Caco-2 (cell line): ENCODE measurements around the gene HSF5. TPM values are rescaled to one million over a fixed set of nuclear protein-coding genes. Genes with fewer than 3 reads are reported as not detected.

Experiments
- BruUV-seq: library from RNA; stranded (reverse); fragments of 400-500 nt; replicated peaks from 2 replicates; lab custom pipeline; 2021; lab: Mats Ljungman, UMichigan
- CTCF ChIA-PET: fragments of 300-600 bp; sonication (Branson Sonifier 250); formaldehyde crosslinking; loops from one replicate; lab custom pipeline; 2022; ENCODE audit warnings: antibody characterized with exemption; lab: Charles Lee
- POLR2A ChIA-PET: fragments of 300-600 bp; sonication (Branson Sonifier 250); formaldehyde crosslinking; loops from one replicate; lab custom pipeline; 2022; ENCODE audit warnings: antibody characterized with exemption; lab: Charles Lee
- DNase-seq, 2 experiments: peaks; one replicate each; pipeline versions ENCODE4 v3.0.0 to v3.0.0-alpha.2; 2020 to 2022
- H3K27me3 ChIP-seq: replicated peaks from 2 replicates; pipeline ENCODE4 v1.6.0; 2011; ENCODE audit warnings: low read length; ENCODE audit not compliant: control insufficient read depth, insufficient read depth
- H3K36me3 ChIP-seq: 2 replicates; pipeline ENCODE4 v1.5.1; 2011; ENCODE audit warnings: low read length; ENCODE audit not compliant: control insufficient read depth, insufficient read depth
- H3K4me1 ChIP-seq: fragments of 250-450 bp; sonication (Bioruptor Pico); 2 replicates; pipeline ENCODE4 v1.5.1; 2020; ENCODE audit warnings: mild to moderate bottlenecking
- H3K4me3 ChIP-seq: 2 replicates; pipeline ENCODE4 v1.5.1; 2011; ENCODE audit warnings: low read depth, mild to moderate bottlenecking, control low read depth, low read length
- H3K9me3 ChIP-seq: fragments of 250-450 bp; sonication (Bioruptor Pico); 2 replicates; pipeline ENCODE4 v1.5.1; 2020; ENCODE audit warnings: mild to moderate bottlenecking, moderate library complexity
- H3K27ac Mint-ChIP-seq: one replicate; pipeline ENCODE4 v1.8.0; 2022; ENCODE audit warnings: mixed read lengths; ENCODE audit not compliant: unreplicated experiment
- H3K27me3 Mint-ChIP-seq: one replicate; pipeline ENCODE4 v1.8.0; 2022; ENCODE audit warnings: mixed read lengths; ENCODE audit not compliant: insufficient read depth, unreplicated experiment
- H3K36me3 Mint-ChIP-seq: one replicate; pipeline ENCODE4 v1.8.0; 2022; ENCODE audit warnings: mild to moderate bottlenecking, mixed read lengths; ENCODE audit not compliant: insufficient read depth, unreplicated experiment
- H3K4me1 Mint-ChIP-seq: one replicate; pipeline ENCODE4 v1.8.0; 2022; ENCODE audit warnings: low read depth, mixed read lengths; ENCODE audit not compliant: unreplicated experiment
- H3K4me3 Mint-ChIP-seq: one replicate; pipeline ENCODE4 v1.8.0; 2022; ENCODE audit warnings: mild to moderate bottlenecking, moderate library complexity, mixed read lengths; ENCODE audit not compliant: unreplicated experiment
- H3K9me3 Mint-ChIP-seq: one replicate; pipeline ENCODE4 v1.8.0; 2022; ENCODE audit warnings: mixed read lengths; ENCODE audit not compliant: unreplicated experiment
- intact Hi-C: fragments of 100-400 bp; cut with micrococcal nuclease; formaldehyde crosslinking; loops from one replicate; pipeline ENCODE4 v1.10.0; 2022; ENCODE audit not compliant: unreplicated experiment
- total RNA-seq: library from RNA; stranded (reverse); gene quantifications from 2 replicates; pipeline ENCODE4 v1.2.3, GENCODE V29; 2022
- TF ChIP-seq, protein P1 (sequence below), 2 experiments: fragments of 200-600 bp in 1 of 2; IDR thresholded peaks; 1 replicate in 1 of 2; 2 replicates in 1 of 2; pipeline versions ENCODE4 v1.5.1 to v1.8.0; 2011 to 2022; ENCODE audit warnings: antibody characterized with exemption in 1 of 2, control low read depth in 1 of 2, inconsistent platforms in 1 of 2, low read depth in 1 of 2, low read length in 1 of 2, mild to moderate bottlenecking in 1 of 2, moderate library complexity in 1 of 2; ENCODE audit not compliant: insufficient read depth in 1 of 2, severe bottlenecking in 1 of 2, unreplicated experiment in 1 of 2

The HSF5 gene
- total RNA-seq, 1 experiment from 2014 or later, result 0.98 TPM

DNA sequence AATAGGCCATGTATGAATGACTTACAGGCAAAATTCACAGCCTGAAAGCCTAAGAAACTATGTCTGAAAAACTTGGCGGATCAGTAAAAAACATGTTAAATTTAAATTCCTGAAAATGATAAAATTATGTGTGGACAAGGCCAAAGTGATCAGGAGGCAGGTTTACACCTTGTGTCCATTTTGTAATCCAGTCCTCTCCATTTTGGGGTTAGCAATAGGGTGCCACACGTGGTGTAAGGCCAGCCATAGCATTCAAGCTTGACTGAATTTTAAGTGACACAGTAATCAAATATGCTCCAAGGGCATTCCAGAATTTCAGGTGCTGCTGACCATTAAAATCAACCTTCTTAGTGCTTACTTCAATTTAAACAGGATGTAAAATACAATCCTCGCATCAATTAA, 73.6 kb downstream of the HSF5 start:
- Histone ChIP-seq H3K4me3 (peak overlapping the region; percentile 70), H3K9me3 (no peaks in the 10 kb centered on the region), H3K36me3 (no peaks in the 10 kb centered on the region), H3K27me3 (no peaks in the 10 kb centered on the region), H3K4me1 (peaks cover 33% of the 10 kb centered on the region)
- ChIA-PET POLR2A (interaction anchor here (0.5 to 1.7 kb wide), 5 partner anchors 8 to 101 kb away, joined by 3 to 6 read pairs (median 3); no protein-coding TSS in a partner anchor), CTCF (interaction anchor here (0.5 to 2.0 kb wide), 6 partner anchors 24 to 165 kb away, joined by 3 to 14 read pairs (median 5); partner anchors contain the start of gene SUPT4H1)
- no peaks in the 10 kb centered on the region for H3K27me3 Mint-ChIP-seq
- peak overlapping the region; percentile 90 for H3K4me3 Mint-ChIP-seq
- intact Hi-C loops, result no loop called here
- H3K9me3 Mint-ChIP-seq, result no peaks in the 10 kb centered on the region
- peaks cover 74% of the 10 kb centered on the region for H3K36me3 Mint-ChIP-seq
- TF ChIP-seq, protein P1, sequence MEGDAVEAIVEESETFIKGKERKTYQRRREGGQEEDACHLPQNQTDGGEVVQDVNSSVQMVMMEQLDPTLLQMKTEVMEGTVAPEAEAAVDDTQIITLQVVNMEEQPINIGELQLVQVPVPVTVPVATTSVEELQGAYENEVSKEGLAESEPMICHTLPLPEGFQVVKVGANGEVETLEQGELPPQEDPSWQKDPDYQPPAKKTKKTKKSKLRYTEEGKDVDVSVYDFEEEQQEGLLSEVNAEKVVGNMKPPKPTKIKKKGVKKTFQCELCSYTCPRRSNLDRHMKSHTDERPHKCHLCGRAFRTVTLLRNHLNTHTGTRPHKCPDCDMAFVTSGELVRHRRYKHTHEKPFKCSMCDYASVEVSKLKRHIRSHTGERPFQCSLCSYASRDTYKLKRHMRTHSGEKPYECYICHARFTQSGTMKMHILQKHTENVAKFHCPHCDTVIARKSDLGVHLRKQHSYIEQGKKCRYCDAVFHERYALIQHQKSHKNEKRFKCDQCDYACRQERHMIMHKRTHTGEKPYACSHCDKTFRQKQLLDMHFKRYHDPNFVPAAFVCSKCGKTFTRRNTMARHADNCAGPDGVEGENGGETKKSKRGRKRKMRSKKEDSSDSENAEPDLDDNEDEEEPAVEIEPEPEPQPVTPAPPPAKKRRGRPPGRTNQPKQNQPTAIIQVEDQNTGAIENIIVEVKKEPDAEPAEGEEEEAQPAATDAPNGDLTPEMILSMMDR (IDR thresholded peaks at IDR 0.05; ENCODE audit: insufficient read depth in 1 of 2, low read depth in 1 of 2, low read length in 1 of 2, severe bottlenecking in 1 of 2, unreplicated experiment in 1 of 2), result no peak
- H3K27ac Mint-ChIP-seq, result peak overlapping the region; percentile 69
- BruUV-seq, result no TSS peak
- peak in 1 of 2 experiments; percentile 36 for DNase-seq
- H3K4me1 Mint-ChIP-seq, result peaks cover 25% of the 10 kb centered on the region

GRCh38 chr17:58413684-58414083, 74.5 kb downstream of the HSF5 start:
- H3K4me1 Mint-ChIP-seq, result peaks cover 32% of the 10 kb centered on the region
- H3K27me3 Mint-ChIP-seq, result no peaks in the 10 kb centered on the region
- peak overlapping the region; percentile 90 for H3K4me3 Mint-ChIP-seq
- TF ChIP-seq, protein P1 (IDR thresholded peaks at IDR 0.05; ENCODE audit: insufficient read depth in 1 of 2, low read depth in 1 of 2, low read length in 1 of 2, severe bottlenecking in 1 of 2, unreplicated experiment in 1 of 2), result no peak
- no peak for DNase-seq
- Histone ChIP-seq H3K4me3 (peak overlapping the region; percentile 70), H3K9me3 (no peaks in the 10 kb centered on the region), H3K36me3 (no peaks in the 10 kb centered on the region), H3K27me3 (no peaks in the 10 kb centered on the region), H3K4me1 (peaks cover 37% of the 10 kb centered on the region)
- CTCF ChIA-PET, result interaction anchor here (0.6 to 1.0 kb wide), 3 partner anchors 44 to 98 kb away, joined by 3 read pairs; no protein-coding TSS in a partner anchor
- POLR2A ChIA-PET, result no interaction called here
- H3K27ac Mint-ChIP-seq, result peak overlapping the region; percentile 69
- BruUV-seq, result no TSS peak
- no peaks in the 10 kb centered on the region for H3K9me3 Mint-ChIP-seq
- peaks cover 80% of the 10 kb centered on the region for H3K36me3 Mint-ChIP-seq
- intact Hi-C loops, result no loop called here

DNA sequence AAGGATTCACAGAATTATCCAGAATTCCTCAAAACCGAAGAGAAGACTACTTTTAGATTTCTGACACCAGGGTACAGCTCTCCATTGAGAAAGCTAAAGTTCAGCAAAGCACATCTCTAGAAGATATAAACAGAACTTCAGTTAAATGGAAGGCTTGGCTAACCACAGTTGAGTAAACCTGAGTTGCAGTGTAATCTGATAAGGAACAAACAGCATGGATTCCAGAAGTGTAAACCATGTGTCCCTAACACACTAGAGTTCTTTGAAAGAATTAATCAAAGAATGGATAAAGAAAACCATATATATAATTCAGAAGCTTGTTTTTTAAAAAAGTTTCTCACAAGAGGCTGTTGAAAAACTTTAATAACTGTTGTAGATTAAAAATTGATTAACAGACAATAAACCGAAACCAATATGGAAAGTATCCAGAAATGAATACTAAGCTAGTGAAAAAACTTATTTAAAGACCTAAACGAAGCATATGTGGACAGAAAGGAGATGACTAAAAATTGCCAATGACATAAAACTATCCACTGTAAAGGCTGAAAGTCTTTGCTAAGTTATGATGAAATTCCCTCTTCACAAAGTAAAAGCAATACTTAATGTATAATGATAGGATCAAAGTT, 75.1 kb downstream of the HSF5 start:
- Mint-ChIP-seq H3K4me3 (peak overlapping the region; percentile 90), H3K36me3 (peaks cover 86% of the 10 kb centered on the region), H3K27ac (peak overlapping the region; percentile 69), H3K9me3 (no peaks in the 10 kb centered on the region), H3K27me3 (no peaks in the 10 kb centered on the region), H3K4me1 (peaks cover 32% of the 10 kb centered on the region)
- ChIA-PET CTCF (interaction anchor here (0.7 kb wide), 1 partner anchor 95 kb away, joined by 3 read pairs; no protein-coding TSS in a partner anchor), POLR2A (no interaction called here)
- TF ChIP-seq, protein P1 (IDR thresholded peaks at IDR 0.05; ENCODE audit: insufficient read depth in 1 of 2, low read depth in 1 of 2, low read length in 1 of 2, severe bottlenecking in 1 of 2, unreplicated experiment in 1 of 2), result no peak
- H3K4me3 ChIP-seq, result peak overlapping the region; percentile 70
- H3K9me3 ChIP-seq, result no peaks in the 10 kb centered on the region
- H3K27me3 ChIP-seq, result no peaks in the 10 kb centered on the region
- intact Hi-C loops, result no loop called here
- no peaks in the 10 kb centered on the region for H3K36me3 ChIP-seq
- peak in 1 of 2 experiments; percentile 39 for DNase-seq
- peaks cover 38% of the 10 kb centered on the region for H3K4me1 ChIP-seq
- BruUV-seq, result no TSS peak
